Urothelium cell line (cell line): ENCODE measurements around the gene UBASH3A.
"Not testable (repeated sequence)": the region's sequence is repeated elsewhere in the genome, so short reads cannot be mapped to it uniquely, and the experiment has no call there.

Source experiments
- DNase-seq: peaks from one replicate; pipeline ENCODE4 v3.0.0; 2011; ENCODE audit warnings: low spot score, mixed read lengths
- FAIRE-seq: peaks from 2 replicates; lab custom pipeline; 2011; peaks lifted over from hg19 to GRCh38; lab: Jason Lieb, UNC

The UBASH3A gene

DNA sequence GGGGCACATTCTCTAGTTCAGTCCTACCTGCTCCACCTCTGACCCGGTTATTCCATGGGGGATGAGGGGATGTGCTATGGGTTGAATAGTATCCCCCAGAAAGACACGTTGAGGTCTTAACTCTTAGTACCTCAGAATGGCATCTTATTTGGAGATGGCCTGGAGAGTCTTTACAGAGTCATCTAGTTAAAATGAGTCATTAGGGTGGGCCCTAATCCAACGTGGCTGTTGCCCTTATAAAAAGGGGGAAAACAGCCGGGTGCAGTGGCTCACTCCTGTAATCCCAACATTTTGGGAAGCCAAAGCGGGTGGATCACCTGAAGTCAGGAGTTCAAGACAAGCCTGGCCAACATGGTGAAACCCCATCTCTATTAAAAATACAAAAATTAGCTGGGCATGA, 13.5 kb upstream of the UBASH3A start:
- FAIRE-seq, result no peak
- DNase-seq, result no peak

- no peak for FAIRE-seq
- DNase-seq, result no peak
Measured at GRCh38 chr21:42390696-42391095, 13.0 kb upstream of the UBASH3A start.

DNA sequence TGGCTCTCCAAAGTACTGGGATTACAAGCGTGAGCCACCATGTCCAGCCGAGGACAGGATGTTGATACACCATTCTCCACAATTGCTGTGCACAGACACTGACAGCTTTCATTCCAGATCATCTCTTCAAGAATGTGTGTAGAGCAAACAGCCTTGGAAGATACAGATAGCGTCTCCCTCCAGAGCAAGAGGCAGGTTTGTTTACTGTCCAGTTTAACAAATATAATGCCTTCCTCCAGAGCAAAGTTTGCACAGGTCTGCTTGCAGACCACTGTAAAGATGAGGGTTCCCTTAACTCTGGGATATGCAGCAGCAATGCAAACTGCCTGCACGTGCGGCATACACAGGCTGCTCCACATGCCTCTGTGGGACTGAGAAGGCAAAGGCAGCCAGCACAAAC, 12.4 kb upstream of the UBASH3A start:
- no peak for FAIRE-seq
- no peak for DNase-seq

DNA sequence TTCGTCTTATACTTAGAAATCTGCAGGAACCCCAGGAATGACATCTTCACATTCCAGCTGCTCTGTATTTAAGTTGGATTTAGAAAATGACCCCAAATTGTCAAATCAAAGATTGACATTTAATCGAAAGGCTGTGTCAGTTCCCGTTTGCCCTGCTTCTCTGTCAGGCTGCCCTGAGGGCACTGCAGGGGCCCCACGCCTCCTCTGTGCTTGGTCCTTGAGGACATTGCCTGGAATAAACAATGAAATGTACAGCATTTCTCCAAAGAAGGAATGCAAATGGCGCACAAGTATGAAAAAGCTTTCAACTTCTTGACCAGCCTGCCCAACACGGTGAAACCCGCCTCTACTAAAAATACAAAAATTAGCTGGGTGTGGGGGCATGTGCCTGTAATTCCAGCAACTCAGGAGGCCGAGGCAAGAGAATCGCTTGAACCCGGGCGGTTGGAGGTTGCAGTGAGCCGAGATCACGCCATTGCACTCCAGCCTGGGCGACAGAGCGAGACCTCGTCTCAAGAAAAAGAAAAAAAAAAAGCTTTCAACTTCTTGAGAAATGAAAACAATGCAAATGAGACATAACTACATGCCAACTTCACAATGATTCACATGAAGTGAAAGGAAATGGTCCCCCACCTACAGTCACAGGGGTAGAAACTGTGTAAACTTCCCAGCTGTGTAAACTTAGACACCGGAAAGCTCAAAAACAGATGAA, 10.8 kb upstream of the UBASH3A start:
- DNase-seq, result no peak
- FAIRE-seq, result no peak

- FAIRE-seq (no peak), DNase-seq (no peak)
Measured at GRCh38 chr21:42393443-42393950, 10.2 kb upstream of the UBASH3A start.

- no peak for FAIRE-seq
- DNase-seq, result no peak
Measured at GRCh38 chr21:42395302-42395701, 8.4 kb upstream of the UBASH3A start.

- DNase-seq (peak; percentile 47), FAIRE-seq (no peak)
Measured at GRCh38 chr21:42395905-42396651, 7.6 kb upstream of the UBASH3A start, which contains the start of gene TMPRSS3. Gene TMPRSS3 (minus strand): TSS chr21:42396052. CDS start chr21:42395417, 635 bp downstream.

- no peak for FAIRE-seq
- DNase-seq, result no peak
Measured at GRCh38 chr21:42396799-42397745, 6.6 kb upstream of the UBASH3A start.

- FAIRE-seq, result no peak
- no peak for DNase-seq
Measured at GRCh38 chr21:42397746-42398394, 5.8 kb upstream of the UBASH3A start.

DNA sequence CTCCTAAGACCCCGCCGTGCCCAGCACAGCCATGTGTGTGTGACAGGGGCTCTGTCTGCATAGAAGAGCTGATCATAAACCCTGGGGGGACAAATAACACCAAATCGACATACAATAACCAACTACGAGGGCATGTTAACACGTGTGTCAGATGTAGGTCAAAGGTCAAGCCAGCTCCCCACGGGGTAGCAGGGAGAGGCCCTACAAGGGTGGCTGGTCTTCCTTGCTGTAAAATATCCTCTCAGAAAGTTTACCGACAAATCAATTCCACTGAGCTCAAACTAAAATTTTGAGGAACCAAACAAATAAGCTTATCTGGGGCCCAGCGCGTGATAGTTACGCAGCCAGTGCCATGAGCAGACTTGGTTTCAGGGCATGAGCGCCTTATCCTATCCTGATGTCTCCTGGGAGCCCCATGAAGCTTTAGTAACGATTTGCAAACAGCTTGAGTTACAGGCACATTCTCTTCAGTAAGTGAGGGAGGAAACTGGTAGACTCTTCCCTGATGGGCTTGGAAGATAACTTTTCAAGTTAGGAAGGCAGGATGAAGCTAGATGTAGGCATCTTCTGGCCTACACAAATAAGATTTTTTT, 5.2 kb upstream of the UBASH3A start:
- no peak for FAIRE-seq

DNA sequence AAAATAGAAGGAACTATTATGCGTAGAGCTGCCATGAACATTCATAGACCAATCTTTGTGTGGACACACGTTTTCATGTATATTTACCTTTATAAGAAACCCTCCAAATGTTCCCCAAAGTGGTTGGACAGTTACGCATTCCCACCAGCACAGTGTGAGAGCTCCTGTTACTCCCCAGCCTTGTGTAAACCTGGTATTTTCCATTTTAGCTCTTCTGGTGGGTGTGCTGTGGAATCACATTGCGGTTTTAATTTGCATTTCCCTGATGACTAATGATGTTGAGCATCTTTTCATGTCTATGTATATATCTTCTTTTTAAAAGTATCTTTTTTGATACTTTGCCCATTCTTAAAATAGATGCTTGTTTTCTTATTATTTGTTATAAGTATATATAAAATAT, 3.2 kb upstream of the UBASH3A start:
- no peak for FAIRE-seq

More for the DNA sequence above, 5.2 kb upstream of the UBASH3A start:
- DNase-seq, result no peak

GRCh38 chr21:42401154-42401553, 2.5 kb upstream of the UBASH3A start:
- DNase-seq, result no peak
- no peak for FAIRE-seq

More for the DNA sequence above, 3.2 kb upstream of the UBASH3A start:
- no peak for DNase-seq

DNA sequence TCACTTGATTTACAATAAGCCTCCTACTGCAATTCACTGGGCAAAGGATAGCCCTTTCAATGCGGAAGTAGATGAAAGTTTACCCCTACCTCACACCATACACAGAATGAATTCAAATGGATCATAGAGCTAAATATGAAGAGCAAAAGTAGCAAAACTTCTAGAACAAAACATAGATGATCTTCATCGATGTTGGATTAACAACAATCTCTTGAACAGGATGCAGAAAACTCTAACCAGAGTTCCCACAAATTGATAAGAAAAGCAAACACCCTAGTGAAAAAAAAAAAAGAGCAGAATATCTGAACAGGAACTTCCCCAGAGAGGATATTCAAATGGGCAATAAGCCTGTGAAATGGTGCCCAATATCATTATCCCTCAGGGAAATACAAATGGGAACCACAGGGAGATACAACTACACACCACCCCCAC, 1.9 kb upstream of the UBASH3A start:
- FAIRE-seq, result no peak
- DNase-seq, result no peak

DNA sequence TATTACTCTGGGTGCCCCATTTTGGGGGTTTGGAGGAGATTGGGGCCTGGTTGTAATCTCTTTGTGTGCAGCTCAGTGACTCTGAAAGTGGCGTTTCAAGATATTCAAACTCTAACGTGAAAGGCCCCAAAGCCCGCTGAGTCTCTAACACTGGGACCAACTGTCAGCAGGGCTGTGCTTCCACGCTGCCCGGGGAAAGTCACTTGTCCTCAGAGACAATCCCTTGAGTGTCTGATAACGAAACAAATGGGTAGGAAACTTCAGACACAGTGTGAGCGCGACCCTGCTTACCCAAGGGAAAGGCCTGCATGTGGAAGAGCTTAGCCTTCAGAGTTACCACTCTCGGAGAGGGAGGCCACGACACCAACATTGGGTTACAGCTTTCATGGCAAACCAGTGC, 837 bp downstream of the UBASH3A start:
- DNase-seq, result no peak
- FAIRE-seq, result no peak

- DNase-seq (no peak), FAIRE-seq (no peak)
Measured at GRCh38 chr21:42405064-42406013, 1.6 kb downstream of the UBASH3A start.

DNA sequence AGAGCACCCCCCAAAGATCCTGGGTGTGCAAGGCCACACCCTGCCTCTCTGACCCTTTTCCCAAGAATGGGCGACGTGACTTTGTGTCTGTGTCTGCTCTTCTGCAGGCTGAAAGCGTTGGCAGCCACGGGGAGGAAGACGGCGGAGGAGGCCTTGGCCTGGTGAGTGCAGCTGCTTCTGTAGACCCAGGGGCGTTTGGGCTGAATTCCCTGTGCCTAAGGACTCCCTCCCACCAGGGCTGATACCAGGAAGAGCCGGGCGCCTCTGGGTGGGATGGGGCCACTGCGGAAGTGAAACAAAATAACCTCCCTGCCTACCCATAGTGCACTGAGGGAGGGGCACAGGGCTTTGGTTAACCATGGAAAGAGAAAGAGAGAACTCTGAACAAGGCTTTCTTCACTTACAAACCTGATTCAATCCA, 2.5 kb downstream of the UBASH3A start:
- no peak for FAIRE-seq
- DNase-seq, result no peak

DNA sequence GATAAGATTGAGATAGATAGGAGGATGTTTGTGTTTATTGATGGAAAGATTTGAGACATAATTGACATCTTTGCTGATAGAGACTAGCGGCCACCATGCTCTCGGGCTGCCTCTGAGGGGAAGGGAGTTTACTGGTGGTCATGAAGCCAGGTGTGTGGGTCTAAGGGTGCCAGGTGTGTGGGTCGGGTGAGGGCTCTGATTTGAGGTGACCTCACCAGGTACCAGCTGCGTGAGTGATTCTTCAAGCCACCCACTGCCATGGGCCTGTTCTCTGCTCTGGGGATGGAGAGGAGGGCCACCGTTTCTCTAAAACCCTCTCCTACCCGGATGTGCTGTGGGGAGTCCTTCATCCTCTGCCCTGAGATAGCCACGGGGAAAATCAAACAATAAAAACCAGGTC, 3.2 kb downstream of the UBASH3A start:
- FAIRE-seq, result no peak

DNA sequence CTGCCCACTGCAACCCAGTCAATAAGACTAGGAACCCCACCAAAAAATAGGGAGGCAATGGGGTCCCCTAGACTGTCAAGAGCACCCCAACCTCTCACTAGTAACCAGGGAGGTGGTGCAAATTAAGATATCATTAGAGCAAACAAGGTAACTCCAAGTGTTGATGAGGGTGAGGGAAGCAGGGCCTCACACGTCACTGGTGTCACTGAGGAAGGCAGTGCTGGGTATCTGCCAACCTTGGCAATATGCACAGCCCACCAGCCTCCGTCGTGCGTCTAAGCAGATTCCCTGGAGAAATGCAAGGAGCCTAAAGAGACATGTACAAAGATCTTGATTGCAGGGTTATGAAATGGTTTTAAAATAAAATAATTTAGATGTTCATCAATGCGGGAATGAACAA, 3.8 kb downstream of the UBASH3A start:
- no peak for DNase-seq
- FAIRE-seq, result no peak

More for the DNA sequence above, 3.2 kb downstream of the UBASH3A start:
- DNase-seq, result no peak

- FAIRE-seq, DNase-seq: not testable (repeated sequence)
Measured at GRCh38 chr21:42408718-42409117, 5.0 kb downstream of the UBASH3A start.
